MM.1S (cell line): ENCODE data around the gene KDM4B.

ENCODE experiments used
- EZH2phosphoT487 ChIP-seq: fragments of 300-600 bp; sonication (generic); IDR thresholded peaks from 2 replicates; pipeline ENCODE4 v1.6.1; 2018; ENCODE audit warnings: antibody characterized with exemption, low read length
- TF ChIP-seq, protein P1 (sequence below): fragments of 300-600 bp; sonication (generic); IDR thresholded peaks from 2 replicates; pipeline ENCODE4 v1.5.1; 2016; ENCODE audit warnings: antibody characterized with exemption, low read length, mixed read lengths

DNA sequence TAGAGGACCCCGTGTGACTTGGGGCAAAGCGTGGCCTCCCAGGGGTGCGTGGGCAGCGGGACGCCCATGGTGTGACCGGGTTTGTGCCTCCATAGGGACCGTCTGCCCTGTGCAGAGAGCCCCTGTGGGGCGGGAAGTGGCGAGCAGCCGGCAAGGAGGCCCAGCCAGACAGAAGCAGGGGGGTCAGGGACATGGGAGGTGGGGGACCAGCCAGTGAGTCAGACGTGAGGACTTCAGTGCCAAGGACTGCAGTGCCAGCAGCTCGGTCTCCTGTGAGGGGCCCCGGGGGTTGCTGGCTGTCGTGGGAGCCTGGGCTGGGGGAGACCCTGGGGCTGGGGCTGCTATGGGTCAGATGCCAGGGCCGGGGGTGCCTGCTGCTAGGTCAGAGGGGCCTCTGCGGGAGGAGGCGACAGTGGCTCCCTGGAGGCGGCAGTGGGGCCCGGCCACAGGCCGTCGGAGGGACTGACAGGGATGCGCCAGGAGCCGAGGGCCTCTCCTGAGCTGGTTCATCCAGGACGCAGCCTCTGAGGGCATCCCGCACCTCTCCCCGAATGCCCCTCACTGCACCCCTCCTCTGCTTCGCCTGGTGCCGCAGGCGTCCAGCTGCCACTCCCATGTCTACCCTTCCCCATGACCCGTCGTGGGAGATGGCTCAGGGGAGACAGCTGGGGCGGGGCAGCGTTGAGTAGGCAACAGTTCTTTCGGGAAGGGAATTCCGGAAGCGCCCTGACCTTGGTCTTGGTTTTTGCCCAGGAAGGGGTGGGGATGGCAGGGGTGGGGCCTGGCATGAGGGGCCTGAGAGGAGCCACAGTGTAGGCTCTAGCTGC lies 80.0 kb downstream of the KDM4B start:
- TF ChIP-seq, protein P1, sequence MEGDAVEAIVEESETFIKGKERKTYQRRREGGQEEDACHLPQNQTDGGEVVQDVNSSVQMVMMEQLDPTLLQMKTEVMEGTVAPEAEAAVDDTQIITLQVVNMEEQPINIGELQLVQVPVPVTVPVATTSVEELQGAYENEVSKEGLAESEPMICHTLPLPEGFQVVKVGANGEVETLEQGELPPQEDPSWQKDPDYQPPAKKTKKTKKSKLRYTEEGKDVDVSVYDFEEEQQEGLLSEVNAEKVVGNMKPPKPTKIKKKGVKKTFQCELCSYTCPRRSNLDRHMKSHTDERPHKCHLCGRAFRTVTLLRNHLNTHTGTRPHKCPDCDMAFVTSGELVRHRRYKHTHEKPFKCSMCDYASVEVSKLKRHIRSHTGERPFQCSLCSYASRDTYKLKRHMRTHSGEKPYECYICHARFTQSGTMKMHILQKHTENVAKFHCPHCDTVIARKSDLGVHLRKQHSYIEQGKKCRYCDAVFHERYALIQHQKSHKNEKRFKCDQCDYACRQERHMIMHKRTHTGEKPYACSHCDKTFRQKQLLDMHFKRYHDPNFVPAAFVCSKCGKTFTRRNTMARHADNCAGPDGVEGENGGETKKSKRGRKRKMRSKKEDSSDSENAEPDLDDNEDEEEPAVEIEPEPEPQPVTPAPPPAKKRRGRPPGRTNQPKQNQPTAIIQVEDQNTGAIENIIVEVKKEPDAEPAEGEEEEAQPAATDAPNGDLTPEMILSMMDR = no peak
- TF ChIP-seq EZH2phosphoT487 = no peak
